PC-3 (cell line): ENCODE data around the gene BIRC6.

Source experiments
- CTCF ChIP-seq: fragments of 300-600 bp; sonication (generic); conservative IDR thresholded peaks from 2 replicates; pipeline ENCODE4 v1.5.1; 2017; ENCODE audit warnings: antibody characterized with exemption, low read depth, mild to moderate bottlenecking, low read length
- EZH2 ChIP-seq: fragments of 300-600 bp; sonication (generic); IDR thresholded peaks from one replicate; pipeline ENCODE4 v1.6.1; 2017; ENCODE audit warnings: antibody characterized with exemption, mild to moderate bottlenecking, low read length; ENCODE audit not compliant: unreplicated experiment
- EZH2phosphoT487 ChIP-seq: fragments of 300-600 bp; sonication (generic); IDR thresholded peaks from 2 replicates; pipeline ENCODE4 v1.6.1; 2018; ENCODE audit warnings: mild to moderate bottlenecking, antibody characterized with exemption, low read length, borderline replicate concordance

GRCh38 chr2:32375228-32375892, 18.5 kb downstream of the BIRC6 start:
- TF ChIP-seq CTCF = no peak
- no peak for TF ChIP-seq EZH2
- TF ChIP-seq EZH2phosphoT487 = no peak
